ENCODE data around the gene UIMC1. TPM values are rescaled to one million over a fixed set of nuclear protein-coding genes. Genes with fewer than 3 reads are reported as not detected.

UIMC1 gene
- total RNA-seq, 1 experiment from 2014 or later = 48.4 TPM

DNA sequence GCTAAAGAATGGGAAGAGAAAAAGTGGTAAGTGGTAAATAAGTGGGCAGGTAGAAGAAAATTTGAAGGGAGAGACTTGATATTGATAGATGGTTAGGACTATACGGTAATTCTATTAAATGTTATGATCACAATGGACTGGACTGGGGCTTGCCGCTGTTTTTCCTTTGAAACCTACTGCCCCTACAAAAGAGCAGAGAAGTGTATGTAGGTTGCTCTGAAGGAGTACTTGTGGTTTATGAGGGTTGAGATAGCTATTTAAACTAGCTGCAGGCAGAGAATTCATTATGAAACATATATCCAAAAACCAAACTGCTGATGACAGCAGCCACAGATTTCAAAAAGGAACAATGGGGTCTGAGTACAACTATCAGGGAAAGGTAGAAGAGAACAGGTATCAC lies 90.7 kb downstream of the UIMC1 start:
- no peak for DNase-seq (ENCODE audit: low spot score)
- in situ Hi-C loops (cut with HindIII; ENCODE audit: low sequenced_read_pairs) = no loop called here

DNA sequence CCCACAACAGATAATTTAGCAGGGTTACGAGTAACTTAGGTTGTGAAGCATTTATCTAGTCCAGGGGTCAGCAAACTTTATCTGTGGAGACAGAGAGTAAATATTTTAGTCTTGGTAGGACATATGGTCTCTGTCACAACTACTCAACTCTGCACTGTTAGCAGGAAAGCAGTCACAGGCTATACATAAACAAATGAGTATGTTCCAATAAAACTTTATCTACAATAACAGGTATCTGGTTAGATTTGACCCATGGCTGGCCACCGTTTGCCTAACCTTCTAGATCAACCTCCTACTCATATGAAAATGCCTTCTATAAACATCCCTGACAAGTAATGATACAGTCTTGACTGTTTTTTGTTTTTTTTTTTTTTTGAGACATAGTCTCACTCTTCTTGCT lies 94.5 kb downstream of the UIMC1 start:
- DNase-seq (ENCODE audit: low spot score) = no peak
- in situ Hi-C loops (cut with HindIII; ENCODE audit: low sequenced_read_pairs) = no loop called here

- DNase-seq (ENCODE audit: low spot score) = no peak
- in situ Hi-C loops (cut with HindIII; ENCODE audit: low sequenced_read_pairs) = no loop called here
Measured at GRCh38 chr5:176908675-176909368, 97.8 kb downstream of the UIMC1 start.

- in situ Hi-C loops (cut with HindIII; ENCODE audit: low sequenced_read_pairs) = no loop called here
- peak; percentile 75 for DNase-seq (ENCODE audit: low spot score)
Measured at GRCh38 chr5:176906796-176907195, 99.8 kb downstream of the UIMC1 start.

- in situ Hi-C loops (cut with HindIII; ENCODE audit: low sequenced_read_pairs) = no loop called here
Measured at GRCh38 chr5:176906126-176906525, 100.5 kb downstream of the UIMC1 start.

GRCh38 chr5:176904276-176904675 lies 102.3 kb downstream of the UIMC1 start:
- DNase-seq (ENCODE audit: low spot score) = no peak
- in situ Hi-C loops (cut with HindIII; ENCODE audit: low sequenced_read_pairs) = no loop called here

More at GRCh38 chr5:176906126-176906525, 100.5 kb downstream of the UIMC1 start:
- peak; percentile 94 for DNase-seq (ENCODE audit: low spot score)

DNA sequence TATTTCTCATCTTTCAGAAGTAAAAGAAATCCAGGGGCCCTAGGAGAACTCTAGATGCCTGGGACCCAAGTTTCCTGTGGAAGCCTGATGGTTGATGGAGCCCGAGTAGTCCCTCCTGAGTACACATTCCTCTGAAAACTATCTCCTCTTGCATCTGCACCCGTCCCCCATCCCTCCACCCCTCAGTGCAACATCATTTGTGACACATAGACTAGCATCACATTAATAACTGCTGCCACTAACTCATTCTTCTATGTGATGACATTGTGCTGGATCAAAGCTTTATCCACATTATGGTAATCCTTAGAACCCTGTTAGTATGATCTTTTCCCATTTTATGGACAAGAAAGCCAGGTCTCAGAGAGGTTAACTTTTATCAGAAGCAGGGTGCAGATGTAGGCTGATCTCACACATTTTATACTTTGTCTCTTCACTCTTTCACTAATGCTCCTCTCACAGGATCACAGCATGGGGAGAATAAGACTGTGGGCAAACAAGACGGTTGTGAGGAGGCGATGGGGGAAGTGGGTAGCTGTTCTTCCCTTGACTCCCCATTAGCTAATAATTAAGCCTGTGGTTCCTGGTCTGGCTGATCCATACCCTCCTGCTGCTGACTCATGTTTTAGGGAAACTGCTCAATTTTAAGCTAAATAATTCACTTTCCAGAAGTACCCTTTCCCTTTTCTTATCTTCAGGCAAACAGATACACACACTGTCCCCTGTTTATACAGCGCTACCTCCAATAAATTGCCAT lies 103.5 kb downstream of the UIMC1 start:
- in situ Hi-C loops (cut with HindIII; ENCODE audit: low sequenced_read_pairs) = no loop called here
- DNase-seq (ENCODE audit: low spot score) = no peak

DNA sequence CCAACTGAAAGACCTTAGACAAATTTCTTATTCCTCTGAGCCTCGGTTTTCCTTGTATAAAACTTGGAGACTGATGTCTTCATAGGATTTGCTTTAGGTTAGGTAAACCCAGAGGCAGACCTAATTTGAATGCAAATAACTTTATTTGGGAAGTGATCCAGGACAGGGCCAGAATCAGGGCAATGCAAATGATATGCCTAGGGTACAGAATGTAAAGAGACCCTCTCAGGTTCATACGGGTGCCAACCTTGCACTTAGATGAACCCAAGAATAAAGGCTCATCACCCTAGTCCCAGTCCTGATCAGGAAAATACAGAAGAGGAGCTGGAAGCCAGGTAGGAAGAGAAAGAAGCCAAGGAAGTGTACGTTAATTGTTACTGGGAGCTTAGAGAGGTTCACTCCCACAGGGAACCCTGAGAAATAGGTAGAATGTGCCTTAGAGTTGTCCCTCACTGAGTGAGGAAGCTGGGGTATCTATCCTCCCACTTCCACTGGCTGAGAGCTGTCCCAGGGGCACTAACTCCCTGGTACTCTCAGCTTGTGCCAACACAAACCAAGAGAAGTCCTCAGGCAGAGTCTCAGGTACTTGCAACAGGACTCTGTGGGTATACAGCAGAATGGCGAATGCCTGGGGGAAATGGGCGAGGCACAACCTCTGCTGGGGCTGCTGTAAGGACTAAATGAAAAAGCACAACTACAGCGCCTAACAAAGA lies 104.3 kb downstream of the UIMC1 start:
- in situ Hi-C loops (cut with HindIII; ENCODE audit: low sequenced_read_pairs) = no loop called here
- DNase-seq (ENCODE audit: low spot score) = no peak

- in situ Hi-C loops (cut with HindIII; ENCODE audit: low sequenced_read_pairs) = no loop called here
- no peak for DNase-seq (ENCODE audit: low spot score)
Measured at GRCh38 chr5:176901260-176902101, 105.1 kb downstream of the UIMC1 start.

- DNase-seq (ENCODE audit: low spot score) = no peak
- in situ Hi-C loops (cut with HindIII; ENCODE audit: low sequenced_read_pairs) = no loop called here
Measured at GRCh38 chr5:176900780-176901204, 105.8 kb downstream of the UIMC1 start.

DNA sequence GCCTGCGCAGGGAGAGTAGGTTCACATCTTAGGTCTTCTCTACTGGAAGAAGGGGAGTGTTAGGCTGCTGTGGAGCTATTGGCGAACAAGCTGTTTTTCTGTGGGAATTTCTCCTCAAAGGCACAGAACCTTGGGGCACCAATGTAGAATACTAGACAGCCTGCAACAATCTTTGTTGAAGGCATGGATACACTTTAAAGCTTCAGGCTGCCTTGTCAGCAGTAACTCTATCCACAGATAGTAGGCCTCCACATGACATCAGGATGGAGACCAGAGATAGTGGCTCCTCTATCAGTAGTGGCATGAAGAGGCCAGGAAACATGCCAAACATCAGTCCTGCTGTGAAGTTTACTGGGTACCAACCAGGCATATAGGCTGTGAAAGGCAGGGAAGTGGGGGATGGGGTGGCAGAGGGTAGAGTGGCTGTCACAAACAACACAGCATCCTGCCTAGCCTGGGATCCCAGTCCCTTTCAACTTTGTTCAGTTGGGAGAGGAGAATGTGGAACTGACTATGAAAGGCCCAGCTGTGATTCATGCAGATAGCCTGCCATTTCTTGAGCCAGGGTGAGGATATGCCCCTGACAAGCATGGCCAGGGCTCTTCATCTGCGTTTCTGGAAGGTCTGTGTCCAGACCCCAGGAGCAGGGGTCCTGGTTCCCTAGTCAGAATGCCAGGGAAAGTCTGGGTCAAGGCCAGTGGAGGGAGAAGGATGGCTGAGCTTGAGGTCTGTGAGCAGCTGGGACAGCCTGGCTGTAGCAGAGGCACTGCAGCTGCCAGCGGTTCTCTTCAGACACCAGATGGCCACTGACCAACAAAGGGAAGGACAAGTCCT lies 106.4 kb downstream of the UIMC1 start:
- in situ Hi-C loops (cut with HindIII; ENCODE audit: low sequenced_read_pairs) = no loop called here
- no peak for DNase-seq (ENCODE audit: low spot score)

GRCh38 chr5:176899296-176899891 lies 107.2 kb downstream of the UIMC1 start, which contains the start of gene HK3:
Gene HK3 (minus strand): TSS chr5:176899346. CDS start chr5:176896159, 3,187 bp downstream.
- DNase-seq (ENCODE audit: low spot score) = no peak
- in situ Hi-C loops (cut with HindIII; ENCODE audit: low sequenced_read_pairs) = no loop called here

DNA sequence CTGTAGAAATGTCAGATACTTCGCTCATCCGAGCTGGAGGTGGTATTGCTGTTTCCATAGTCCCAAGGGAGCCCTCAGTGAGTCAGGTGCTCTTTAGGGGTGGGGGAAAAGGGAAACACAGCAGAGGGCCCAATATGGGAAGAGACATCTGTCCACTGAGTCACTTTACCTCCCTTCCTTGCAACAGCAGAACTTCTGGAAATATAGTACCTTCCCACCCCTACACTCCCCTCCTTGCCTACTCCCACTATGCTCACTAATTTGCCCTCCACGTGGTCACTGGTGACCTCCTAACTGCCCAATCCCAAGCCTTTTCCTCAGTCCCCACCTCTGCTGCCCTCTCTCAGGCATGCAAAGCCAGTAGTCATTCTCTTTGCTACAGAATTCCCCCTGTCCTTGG lies 109.3 kb downstream of the UIMC1 start:
- in situ Hi-C loops (cut with HindIII; ENCODE audit: low sequenced_read_pairs) = no loop called here
- no peak for DNase-seq (ENCODE audit: low spot score)

GRCh38 chr5:176895831-176896230 lies 110.7 kb downstream of the UIMC1 start:
- in situ Hi-C loops (cut with HindIII; ENCODE audit: low sequenced_read_pairs) = no loop called here
- DNase-seq (ENCODE audit: low spot score) = no peak

DNA sequence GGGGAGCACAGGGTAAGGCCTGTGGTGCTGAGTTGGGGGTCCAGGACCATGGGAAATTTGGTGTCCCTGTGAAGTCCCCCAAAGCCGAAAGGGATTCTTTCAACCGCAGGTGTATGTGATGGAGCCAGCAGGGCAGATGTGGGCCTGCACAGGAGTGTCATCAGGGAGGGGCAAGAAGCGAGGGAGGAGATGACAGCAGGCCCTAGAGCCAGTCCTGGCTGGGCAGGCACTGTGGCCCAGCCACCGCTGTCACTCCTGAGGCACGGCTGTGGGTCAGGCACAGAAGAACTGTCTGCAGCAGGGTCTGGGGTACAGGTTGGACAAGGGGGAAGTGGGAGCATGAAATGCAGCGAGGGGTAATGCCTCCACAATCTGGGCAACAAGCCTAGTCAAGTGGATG lies 112.3 kb downstream of the UIMC1 start:
- no peak for DNase-seq (ENCODE audit: low spot score)
- in situ Hi-C loops (cut with HindIII; ENCODE audit: low sequenced_read_pairs) = no loop called here

- no peak for DNase-seq (ENCODE audit: low spot score)
- in situ Hi-C loops (cut with HindIII; ENCODE audit: low sequenced_read_pairs) = no loop called here
Measured at GRCh38 chr5:176892663-176893062, 113.9 kb downstream of the UIMC1 start.

GRCh38 chr5:176891331-176891958 lies 115.1 kb downstream of the UIMC1 start:
- in situ Hi-C loops (cut with HindIII; ENCODE audit: low sequenced_read_pairs) = no loop called here
- DNase-seq (ENCODE audit: low spot score) = no peak

Data from G401 (cell line).